Endothelial cell of umbilical vein (primary cell): Measurements from ENCODE around the gene ZFP1.

Experiments
- GATA2 ChIP-seq: IDR thresholded peaks from 2 replicates; pipeline ENCODE4 v1.7.0; 2011; ENCODE audit warnings: low read depth, mild to moderate bottlenecking, moderate library complexity, mixed read lengths, low read length; ENCODE audit not compliant: insufficient read length, insufficient read depth
- MYC ChIP-seq: IDR thresholded peaks from one replicate; pipeline ENCODE4 v1.6.1; 2011; ENCODE audit warnings: mild to moderate bottlenecking, low read depth, low read length
- POLR2A ChIP-seq: IDR thresholded peaks from 2 replicates; pipeline ENCODE4 v1.6.1; 2012; ENCODE audit warnings: low read depth, mild to moderate bottlenecking, control low read depth, low read length
- POLR2AphosphoS5 ChIP-seq: IDR thresholded peaks from 2 replicates; pipeline ENCODE4 v1.6.1; 2012; ENCODE audit warnings: low read depth, mild to moderate bottlenecking, control low read depth, low read length, moderate library complexity; ENCODE audit not compliant: insufficient read depth
- TF ChIP-seq, protein P1 (sequence below), 2 donors: IDR thresholded peaks; 1 replicate in 1 of 2; 2 replicates in 1 of 2; pipeline ENCODE4 v1.5.1; 2011; ENCODE audit warnings: low read length in 2 of 2, mild to moderate bottlenecking in 2 of 2, moderate library complexity in 2 of 2, control low read depth in 1 of 2, inconsistent platforms in 1 of 2, low read depth in 1 of 2; ENCODE audit not compliant: insufficient read depth in 1 of 2; ENCODE audit errors: extremely low read depth in 1 of 2

DNA sequence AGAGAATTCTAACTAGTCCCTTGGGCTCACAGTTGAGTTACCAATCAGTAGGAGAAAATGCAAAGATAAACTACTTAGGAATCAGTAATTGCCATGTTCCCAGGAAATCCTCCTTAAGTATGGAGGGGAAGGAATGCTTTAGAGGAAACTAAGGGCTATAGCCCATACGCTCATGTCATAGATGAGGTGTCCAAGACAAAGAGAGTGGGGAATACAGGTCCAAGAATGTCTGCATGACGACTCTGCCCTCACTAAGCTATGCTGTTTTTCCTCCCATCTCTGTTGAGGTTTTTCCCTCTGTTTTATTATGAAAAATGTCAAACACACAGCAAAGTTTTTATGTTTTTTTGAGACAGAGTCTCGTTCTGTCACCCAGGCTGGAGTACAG is 47.7 kb upstream of the ZFP1 start:
- TF ChIP-seq, protein P1, sequence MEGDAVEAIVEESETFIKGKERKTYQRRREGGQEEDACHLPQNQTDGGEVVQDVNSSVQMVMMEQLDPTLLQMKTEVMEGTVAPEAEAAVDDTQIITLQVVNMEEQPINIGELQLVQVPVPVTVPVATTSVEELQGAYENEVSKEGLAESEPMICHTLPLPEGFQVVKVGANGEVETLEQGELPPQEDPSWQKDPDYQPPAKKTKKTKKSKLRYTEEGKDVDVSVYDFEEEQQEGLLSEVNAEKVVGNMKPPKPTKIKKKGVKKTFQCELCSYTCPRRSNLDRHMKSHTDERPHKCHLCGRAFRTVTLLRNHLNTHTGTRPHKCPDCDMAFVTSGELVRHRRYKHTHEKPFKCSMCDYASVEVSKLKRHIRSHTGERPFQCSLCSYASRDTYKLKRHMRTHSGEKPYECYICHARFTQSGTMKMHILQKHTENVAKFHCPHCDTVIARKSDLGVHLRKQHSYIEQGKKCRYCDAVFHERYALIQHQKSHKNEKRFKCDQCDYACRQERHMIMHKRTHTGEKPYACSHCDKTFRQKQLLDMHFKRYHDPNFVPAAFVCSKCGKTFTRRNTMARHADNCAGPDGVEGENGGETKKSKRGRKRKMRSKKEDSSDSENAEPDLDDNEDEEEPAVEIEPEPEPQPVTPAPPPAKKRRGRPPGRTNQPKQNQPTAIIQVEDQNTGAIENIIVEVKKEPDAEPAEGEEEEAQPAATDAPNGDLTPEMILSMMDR (IDR thresholded peaks at IDR 0.05; ENCODE audit: extremely low read depth in 1 of 2, insufficient read depth in 1 of 2, low read depth in 1 of 2, low read length in 2 of 2), result no peak
- no peak for TF ChIP-seq POLR2AphosphoS5
- TF ChIP-seq MYC, result no peak
- TF ChIP-seq POLR2A, result no peak
- TF ChIP-seq GATA2, result no peak
